HG02852 (cell line): ENCODE data around the gene GRID2.

Source experiments
- ATAC-seq: cut with Tn5 transposase; IDR thresholded peaks from one replicate; pipeline ENCODE4 v1.9.1; 2021; ENCODE audit warnings: mild to moderate bottlenecking, moderate library complexity; ENCODE audit not compliant: unreplicated experiment

The GRID2 gene

DNA sequence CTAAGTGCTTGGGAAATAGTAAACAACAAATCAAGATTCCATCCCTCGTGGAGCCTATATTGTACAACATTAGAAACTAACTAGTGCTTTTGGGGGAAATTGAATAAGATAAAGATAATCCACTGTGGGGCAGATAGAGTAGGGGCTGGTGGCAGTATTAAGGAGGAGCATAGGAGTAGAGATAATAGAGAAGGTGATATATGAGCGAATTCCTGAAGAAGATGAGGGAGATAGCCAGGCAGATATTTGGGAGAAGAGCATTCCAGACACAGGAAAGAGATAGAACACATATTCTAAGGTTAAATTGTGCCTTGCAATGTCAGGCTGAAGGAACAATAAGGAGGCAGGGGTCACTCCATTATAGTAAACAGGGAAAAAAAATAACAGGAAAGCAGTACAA is 218.2 kb downstream of the GRID2 start:
- ATAC-seq = no peak

DNA sequence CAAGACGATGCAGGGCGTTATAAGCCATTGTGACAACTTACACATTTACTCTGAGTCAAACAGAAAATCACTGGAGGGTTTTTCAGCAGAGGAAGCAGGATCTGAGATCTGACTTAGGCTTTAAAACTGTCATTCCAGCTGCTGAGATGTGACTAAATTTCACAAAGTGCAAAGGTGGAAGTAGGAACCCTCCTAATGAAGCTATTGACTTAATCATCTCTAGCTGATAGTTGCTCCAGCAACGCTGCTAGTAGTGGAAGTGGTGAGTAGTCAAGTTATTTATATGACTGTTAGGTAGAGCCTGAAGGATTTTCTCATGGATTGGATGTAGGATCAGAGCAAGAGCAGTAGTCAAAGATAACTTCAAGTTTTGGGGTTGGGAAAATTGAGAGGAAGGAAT is 218.6 kb downstream of the GRID2 start:
- ATAC-seq = no peak

DNA sequence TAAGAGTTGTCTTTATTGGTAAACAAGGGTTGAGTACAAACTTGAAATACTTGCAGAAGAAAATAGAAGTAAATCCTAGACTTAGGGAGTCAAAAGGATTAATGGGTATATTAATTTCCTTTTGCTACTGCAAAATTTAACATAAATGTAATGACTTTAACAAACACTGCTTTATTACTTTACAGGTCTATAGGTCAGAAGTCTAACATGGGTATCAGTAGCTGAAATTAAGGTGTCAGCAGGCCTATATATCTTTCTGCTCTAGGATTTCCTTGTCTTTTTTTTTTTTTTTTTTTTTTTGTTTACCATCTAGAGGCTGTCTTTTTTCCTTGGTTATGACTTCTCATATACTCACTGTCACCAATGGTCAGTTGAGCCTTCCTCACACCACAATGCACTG is 220.4 kb downstream of the GRID2 start:
- no peak for ATAC-seq

DNA sequence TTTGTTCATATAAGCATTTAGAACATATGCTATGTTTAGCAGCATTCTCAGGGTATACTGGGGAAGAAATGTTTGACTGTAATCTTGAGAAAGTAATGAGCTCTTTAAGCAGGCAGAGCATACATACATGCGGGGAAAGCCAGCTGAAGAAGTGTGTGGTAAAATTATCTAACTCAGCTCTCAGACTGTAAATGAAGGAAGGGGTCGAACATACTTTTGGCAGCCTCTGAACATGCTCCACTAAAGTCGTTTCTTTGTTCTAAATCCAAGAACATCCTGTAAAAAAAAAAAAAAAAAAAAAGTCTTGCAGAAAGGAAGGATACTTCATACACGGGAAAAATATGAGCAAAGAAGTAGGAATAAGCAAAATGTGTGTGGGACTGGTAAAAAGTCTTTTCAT is 224.8 kb downstream of the GRID2 start:
- ATAC-seq = no peak

DNA sequence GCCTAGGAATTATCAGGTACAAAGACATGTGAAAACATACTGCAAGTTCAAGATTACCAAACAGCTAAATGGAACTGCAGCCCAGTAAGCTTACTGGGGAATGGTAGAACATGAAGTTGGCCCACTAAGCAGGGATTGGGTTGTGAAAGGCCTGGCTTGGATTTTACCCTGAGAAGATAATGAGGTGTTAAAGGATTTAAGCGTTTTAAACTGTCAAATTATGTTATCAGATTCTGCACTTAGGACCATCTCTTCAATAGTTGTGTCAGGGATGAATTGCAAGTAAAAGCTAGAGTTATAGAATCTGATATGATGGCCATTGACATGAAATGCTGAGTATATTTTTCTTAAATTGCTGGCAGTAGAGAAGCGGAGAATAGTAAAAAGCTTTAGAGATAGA is 225.7 kb downstream of the GRID2 start:
- ATAC-seq = no peak

DNA sequence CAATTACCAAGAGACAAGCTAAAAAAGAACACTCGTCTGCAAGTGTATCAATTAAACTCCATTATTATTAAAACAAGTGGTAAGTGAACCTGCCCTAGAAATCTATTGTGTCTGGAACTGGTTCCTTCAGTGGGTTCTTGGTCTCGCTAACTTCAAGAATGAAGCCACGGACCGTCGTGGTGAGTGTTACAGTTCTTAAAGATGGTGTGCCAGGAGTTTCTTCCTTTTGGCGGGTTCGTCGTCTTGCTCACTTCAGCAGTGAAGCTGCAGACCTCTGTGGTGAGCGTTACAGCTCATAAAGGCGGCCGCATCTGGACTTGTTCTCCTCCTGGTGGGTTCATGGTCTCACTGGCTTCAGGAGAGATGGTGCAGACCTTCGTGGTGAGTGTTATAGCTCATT is 231.8 kb downstream of the GRID2 start:
- ATAC-seq = no peak

DNA sequence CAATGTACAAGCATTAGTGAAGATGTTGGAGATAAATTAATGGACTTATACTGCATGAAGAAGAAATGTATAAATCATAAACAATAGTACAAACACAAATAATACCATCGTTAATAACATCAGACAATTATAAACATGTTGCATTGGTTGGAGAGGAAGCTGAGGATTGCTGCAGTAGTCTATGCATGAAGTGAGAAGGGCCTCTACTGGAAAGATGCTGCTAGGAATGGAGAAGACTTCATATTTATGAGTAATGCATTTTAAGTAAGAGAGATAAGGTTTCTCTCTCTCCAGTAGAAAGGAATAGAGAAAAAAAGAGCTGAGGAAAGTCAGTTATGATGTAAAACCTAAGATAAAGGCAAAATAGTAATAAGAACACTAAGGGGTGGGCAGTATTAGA is 247.8 kb downstream of the GRID2 start:
- ATAC-seq = no peak

DNA sequence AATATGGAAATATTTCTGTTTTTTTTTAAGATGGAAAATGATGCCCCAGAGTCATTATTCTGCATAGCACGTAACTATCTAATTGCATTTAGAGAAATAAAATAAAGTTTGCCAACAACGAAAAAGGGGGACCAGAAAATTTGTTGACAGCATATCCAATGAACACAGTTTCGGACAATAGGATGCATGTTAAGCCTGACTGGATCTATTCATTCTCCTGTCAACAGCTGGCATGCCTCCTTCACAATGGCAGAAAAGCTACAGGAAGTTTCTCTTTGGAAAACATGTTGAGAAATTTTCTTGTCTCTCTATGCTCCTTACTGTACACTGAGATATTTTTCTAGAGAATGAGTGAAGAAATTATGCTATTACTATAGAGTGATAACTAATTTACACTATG is 262.5 kb downstream of the GRID2 start:
- ATAC-seq = no peak

DNA sequence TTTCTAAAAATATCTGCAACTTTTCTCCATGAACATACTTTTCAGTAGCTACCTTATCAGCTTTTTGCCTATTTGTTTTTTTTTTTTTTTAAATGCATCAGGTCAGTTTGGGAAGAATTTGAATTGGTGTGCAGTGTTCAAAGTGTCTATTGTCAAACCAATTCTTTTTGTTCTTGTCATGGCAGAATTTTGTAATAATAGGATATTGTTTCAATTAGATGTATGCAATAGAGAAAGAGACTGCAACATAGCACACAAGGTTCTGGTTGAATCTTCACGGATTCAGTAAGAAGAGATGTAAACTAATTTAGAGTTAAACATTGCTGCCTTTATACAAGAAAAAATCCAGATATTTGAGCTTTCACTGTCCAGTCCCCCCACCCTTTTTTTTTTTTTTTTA is 277.1 kb downstream of the GRID2 start:
- no peak for ATAC-seq

DNA sequence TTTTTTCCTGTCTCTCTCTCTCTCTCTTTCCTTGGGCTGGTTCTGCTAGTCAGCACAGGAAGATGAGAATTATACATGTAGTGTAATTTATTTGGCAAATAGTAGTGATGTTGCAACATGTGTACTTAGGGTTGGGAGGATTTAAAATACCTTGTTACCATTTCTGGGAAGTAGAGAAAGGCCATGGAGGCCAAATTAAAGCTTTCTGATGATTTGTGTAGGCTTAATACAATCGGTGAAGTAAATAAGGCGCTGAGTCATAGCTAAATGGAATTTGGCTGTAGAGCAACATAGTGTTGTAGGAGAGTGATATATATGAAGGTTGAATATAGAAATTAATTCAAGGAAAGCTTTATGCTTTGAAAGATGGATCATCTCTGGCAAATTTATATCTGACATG is 295.3 kb downstream of the GRID2 start:
- ATAC-seq = no peak

DNA sequence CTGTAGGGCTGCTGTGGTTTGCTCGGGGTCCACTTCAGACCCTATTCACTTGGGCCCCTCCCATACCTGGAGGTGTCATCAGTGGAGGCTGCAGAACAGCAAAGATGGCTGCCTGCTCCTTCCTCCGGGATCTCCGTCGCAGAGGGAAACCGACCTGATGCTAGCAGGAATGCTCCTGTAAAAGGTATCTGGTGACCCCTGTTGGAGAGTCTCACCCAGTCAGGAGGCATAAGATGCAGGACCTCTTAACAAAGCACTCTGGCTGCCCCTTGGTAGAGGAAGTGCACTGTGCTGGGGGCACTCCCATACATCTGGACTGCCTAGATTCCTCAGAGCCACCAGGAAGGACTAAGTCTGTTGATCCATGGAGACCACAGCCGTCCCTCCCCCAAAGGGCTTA is 296.9 kb downstream of the GRID2 start:
- no peak for ATAC-seq

DNA sequence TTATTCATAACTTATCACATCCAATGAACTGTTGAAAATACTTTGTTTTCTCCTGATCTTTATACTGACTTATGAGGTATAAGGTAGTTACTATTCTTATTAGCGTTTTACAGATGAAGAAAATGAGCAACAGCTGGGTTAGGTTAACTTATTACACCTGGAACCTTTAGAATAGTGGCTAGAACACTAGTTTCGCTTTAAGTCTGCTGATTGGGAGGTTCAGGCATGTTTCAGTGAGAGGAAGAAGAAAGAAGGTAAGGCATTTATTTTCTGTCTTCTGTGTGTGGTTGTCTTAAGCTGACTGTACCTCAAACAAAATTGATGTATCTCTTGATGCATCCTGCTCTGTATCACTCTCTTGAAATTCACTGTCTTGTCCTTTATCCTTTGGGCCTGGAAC is 302.5 kb downstream of the GRID2 start:
- ATAC-seq = no peak

DNA sequence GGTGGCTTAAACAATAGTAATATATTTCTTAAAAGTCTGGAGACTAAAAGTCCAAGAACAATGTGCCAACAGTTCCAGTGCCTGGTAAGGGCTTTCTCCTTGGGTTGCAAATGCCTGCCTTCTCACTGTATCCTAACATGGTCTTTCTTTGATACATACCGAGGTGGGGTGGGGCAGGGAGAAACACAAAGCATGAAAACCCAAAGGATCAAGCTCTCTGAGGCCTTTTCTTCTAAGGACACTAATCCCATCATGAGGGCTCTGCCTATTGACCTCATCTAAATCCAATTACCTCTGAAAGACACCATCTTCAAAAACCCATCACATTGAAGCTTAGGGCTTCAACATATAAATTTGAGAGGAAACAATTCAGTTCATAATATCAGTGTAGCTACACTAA is 311.3 kb downstream of the GRID2 start:
- no peak for ATAC-seq

DNA sequence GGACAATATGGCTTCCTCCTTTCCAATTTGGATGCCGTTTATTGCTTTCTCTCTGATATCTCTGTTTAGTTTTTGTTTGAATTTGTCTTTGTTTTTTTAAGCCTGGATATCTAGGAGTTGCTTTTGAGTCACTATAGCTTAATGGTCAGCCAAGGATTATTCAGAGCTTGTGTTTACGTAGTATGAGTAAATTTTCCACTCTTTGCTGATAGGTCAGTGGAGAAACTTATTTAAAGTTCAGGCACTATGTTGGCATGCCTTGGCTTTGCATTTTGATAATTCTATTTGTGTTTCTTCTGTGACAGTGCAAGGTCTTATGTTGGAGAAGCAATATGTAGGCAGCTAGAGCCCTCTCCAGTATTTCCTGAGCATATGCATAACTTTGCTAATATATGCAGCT is 315.2 kb downstream of the GRID2 start:
- ATAC-seq = no peak

DNA sequence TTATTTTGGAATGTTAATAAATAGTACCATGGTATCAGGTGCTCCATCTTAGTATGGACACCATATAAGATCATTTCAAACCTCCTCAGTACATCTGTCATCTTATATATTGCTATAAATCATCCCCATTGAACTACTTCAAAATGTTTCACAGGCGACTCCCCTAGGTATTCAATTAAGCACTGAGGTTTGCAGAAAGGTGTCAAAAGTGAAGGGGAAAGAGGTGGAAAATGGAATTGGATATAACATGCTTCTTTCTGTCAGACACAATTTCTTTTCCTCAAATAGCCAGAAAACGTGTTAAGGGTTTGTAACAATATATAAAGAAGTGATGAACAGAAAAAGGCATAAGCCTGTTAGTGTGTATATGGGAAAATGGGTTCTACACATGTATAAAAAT is 325.5 kb downstream of the GRID2 start:
- ATAC-seq = no peak

DNA sequence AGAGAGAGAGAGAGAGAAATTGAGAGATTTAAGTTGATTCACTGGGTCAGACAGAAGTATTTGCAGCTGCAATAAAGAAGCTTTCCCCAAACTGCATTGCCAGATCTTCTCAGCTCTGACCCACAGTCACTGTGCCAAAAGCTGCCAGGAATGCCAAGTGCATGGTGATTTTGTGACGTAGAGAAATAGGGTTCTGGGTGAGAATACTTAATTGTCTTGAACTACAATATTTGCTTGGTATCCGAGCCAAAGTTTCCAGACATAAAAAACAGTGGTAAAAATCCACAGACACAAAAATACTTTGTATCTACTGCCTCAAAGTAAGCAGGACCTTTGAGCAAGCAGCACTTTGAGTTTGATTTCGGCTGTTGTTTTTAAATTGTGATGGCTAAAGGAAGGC is 331.1 kb downstream of the GRID2 start:
- no peak for ATAC-seq

DNA sequence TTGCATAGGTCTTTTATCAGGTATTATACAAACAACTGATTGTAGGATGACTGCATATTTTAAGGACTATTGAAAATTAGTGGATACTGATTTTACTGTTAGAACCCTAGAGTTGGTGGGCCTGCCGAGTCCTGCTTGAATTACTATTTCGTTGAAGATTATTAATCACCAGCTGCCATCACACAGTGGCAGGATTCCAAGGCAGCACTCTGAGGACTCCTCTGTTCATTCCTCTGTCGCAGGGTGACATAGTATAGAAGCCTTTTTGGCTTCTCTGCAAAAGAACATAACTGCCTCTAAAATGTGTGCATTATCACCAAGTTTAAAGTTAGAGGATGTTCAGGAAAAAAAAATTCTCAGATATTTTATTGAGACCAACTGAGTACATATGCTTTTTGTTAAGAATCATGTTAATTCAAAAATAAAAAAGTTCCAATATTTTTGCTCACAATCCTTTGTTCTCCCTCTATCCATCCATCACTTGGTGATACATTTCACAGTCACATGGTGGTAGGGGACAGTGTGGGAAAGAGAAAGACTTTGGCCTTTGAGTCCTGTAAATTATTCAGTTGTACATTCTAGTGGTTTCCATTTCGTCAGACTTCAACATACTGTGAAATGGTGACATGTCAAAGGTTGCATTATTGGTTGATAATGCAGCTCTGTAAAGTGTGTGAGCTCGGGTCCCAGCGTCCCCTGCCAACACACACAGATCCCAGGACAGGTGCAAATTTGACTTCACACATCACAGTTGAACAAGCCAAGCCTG is 332.5 kb downstream of the GRID2 start:
- ATAC-seq = no peak

DNA sequence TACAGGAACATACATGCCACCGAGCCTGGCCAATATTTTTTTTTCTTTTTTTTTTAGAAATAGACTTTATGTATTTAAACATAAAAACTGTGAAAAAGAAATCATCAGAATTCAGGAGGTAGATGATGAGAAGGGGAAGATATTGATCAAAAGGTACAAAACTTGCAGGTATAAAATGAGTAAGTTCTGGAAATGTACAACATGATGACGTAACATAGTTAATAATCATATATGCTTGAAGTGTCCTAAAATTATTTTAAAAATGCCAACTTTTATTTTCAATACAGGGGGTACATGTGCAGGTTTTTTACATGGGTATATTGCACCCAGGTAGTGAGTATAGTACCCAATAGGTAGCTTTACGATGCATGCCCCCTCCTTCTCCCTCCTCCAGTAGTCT is 337.6 kb downstream of the GRID2 start:
- no peak for ATAC-seq

DNA sequence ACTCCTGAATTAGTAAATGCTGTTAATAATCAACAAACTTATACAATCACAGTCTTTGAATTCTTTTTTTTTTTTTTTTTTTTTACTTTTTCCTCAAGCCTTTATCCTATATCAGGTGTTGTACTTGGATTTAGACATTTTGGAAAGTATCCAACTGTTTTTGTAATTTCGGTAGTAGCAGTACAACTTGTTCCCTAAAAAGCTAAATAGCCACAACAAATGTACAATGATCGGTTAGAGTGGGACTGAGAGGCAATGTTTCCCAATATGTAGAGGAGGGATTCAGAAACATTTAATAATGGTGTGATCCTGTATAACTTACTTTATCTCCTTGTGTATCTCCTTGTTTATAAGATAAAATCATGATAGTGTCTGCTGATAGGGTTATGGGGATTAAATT is 343.1 kb downstream of the GRID2 start:
- ATAC-seq = no peak

DNA sequence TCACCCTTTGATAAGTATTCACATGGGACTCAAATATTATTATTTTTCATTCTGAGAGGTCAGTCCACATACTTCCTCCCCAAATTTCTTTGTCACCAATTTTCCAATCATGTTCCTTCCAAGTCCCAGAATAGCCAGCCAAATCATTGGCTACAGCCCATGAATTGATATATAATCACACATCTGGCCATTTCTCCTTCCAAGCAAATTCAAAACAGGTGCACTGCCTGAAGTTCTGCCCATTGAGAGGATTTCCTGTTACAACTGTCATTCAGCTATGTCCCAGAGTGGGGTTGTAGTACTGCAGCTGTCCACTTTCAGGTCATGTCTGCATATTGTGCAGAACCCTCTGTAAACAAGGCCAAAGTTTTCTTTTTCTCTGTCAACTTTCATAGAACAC is 347.8 kb downstream of the GRID2 start:
- ATAC-seq = no peak

DNA sequence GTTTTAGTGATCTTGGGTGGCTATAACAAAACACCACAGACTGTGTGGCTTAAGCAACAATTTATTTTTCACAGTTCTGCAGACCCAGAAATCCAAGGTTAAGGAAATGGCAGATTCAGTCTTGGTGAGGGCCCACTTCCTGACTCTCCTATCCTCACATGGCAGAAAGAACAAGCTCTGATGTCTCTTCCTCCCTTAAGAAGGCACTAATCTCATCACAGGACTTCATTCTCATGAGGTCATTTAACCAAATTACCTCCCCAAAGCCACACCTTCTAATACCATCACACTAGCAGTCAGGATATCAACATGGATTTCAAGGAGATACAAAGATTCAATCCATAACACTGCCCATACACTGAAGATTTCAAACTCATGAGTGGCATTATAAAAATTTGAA is 350.3 kb downstream of the GRID2 start:
- ATAC-seq = no peak

DNA sequence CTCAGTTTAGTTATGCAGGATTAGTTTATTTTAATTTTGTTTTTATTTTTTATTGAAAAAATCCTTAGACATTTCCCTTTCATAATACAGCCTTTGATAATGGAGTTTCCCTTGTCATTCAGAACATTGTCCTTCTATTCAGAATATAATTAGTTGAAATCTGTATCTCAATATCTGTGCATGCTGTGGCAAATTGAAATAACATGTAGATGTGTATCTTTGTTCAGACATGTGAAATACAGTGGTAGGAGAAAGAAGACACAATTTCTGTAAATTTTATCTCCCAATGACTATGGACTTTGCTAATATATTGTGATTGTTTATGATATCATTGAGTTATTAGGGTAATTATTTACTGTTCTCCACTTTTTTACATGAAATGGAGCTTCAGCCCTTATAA is 353.9 kb downstream of the GRID2 start:
- ATAC-seq = no peak

DNA sequence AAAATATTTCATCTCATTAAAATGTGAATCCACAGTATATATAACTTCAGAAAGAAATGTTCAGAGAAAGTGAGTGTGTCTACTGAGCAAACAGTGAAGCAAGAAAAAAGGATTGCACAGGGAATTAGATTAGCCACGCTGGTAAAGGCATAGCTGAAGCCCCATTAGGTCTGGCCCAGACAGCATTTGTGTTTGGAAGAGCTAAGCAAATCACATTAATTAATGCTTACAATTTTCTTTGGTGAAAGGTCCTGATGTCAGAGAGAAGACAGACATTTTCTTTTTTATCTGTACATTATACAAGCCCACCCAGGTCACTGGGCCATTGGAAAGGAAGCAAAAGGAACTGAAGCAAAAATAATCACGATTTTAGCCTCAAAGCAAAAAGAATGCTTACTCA is 354.6 kb downstream of the GRID2 start:
- no peak for ATAC-seq
